Measurements from ENCODE around the gene CLEC18B. TPM values are rescaled to one million over a fixed set of nuclear protein-coding genes. Genes with fewer than 3 reads are reported as not detected.
A peak's percentile ranks its signal among the peaks of the same experiment; 100 is the strongest.
"Not testable (repeated sequence)": the region's sequence is repeated elsewhere in the genome, so short reads cannot be mapped to it uniquely, and the experiment has no call there.

CLEC18B gene
- total RNA-seq, 3 donors from 2014 or later, result 1.1 to 5.5 (median 2.0) TPM

- DNase-seq (peak in 1 of 3 donors; percentile 16), ATAC-seq (peak; percentile 59)
- no peak for TF ChIP-seq CTCF (IDR thresholded peaks at IDR 0.05)
- Histone ChIP-seq H3K9me3 (no peaks in the 10 kb centered on the region), H3K4me3 (no peak overlapping the region), H3K4me1 (ENCODE audit: low read depth) (peaks cover 14% of the 10 kb centered on the region), H3K36me3 (ENCODE audit: low read depth) (peaks cover 3% of the 10 kb centered on the region)
- intact Hi-C loops (cut with DNase I, micrococcal nuclease), result no loop called here
These were observed 28.2 kb upstream of the CLEC18B start for GRCh38 chr16:74449470-74449869.

GRCh38 chr16:74448990-74449389 is 27.7 kb upstream of the CLEC18B start:
- peak; percentile 96 for ATAC-seq
- Histone ChIP-seq H3K36me3 (ENCODE audit: low read depth) (peaks cover 3% of the 10 kb centered on the region), H3K9me3 (no peaks in the 10 kb centered on the region), H3K4me1 (ENCODE audit: low read depth) (peaks cover 14% of the 10 kb centered on the region), H3K4me3 (no peak overlapping the region)
- DNase-seq, result peak in 2 of 3 donors; percentile 37 to 61
- intact Hi-C loops (cut with DNase I, micrococcal nuclease), result no loop called here
- no peak for TF ChIP-seq CTCF (IDR thresholded peaks at IDR 0.05)

- DNase-seq (no peak), ATAC-seq (no peak)
- H3K4me1 ChIP-seq (ENCODE audit: low read depth), result peaks cover 14% of the 10 kb centered on the region
- intact Hi-C loops (cut with DNase I, micrococcal nuclease), result no loop called here
- H3K4me3 ChIP-seq, result no peak overlapping the region
- no peak for TF ChIP-seq CTCF (IDR thresholded peaks at IDR 0.05)
- no peaks in the 10 kb centered on the region for H3K36me3 ChIP-seq (ENCODE audit: low read depth)
- no peaks in the 10 kb centered on the region for H3K9me3 ChIP-seq
These were observed 26.3 kb upstream of the CLEC18B start for GRCh38 chr16:74447578-74447977.

GRCh38 chr16:74446866-74447265 is 25.6 kb upstream of the CLEC18B start:
- H3K4me3 ChIP-seq, result no peak overlapping the region
- TF ChIP-seq CTCF (IDR thresholded peaks at IDR 0.05), result no peak
- intact Hi-C loops (cut with DNase I, micrococcal nuclease), result no loop called here
- DNase-seq (no peak), ATAC-seq (no peak)
- H3K9me3 ChIP-seq, result no peaks in the 10 kb centered on the region
- no peaks in the 10 kb centered on the region for H3K36me3 ChIP-seq (ENCODE audit: low read depth)
- H3K4me1 ChIP-seq (ENCODE audit: low read depth), result peaks cover 14% of the 10 kb centered on the region

GRCh38 chr16:74443624-74444346 is 22.5 kb upstream of the CLEC18B start:
- H3K9me3 ChIP-seq; H3K36me3 ChIP-seq (ENCODE audit: low read depth); DNase-seq; intact Hi-C loops (cut with DNase I, micrococcal nuclease); H3K4me1 ChIP-seq (ENCODE audit: low read depth); ATAC-seq; H3K4me3 ChIP-seq: not testable (repeated sequence)

GRCh38 chr16:74439685-74440084 is 18.4 kb upstream of the CLEC18B start:
- Histone ChIP-seq H3K4me1 (ENCODE audit: low read depth) (no peaks in the 10 kb centered on the region), H3K9me3 (no peaks in the 10 kb centered on the region), H3K36me3 (ENCODE audit: low read depth) (no peaks in the 10 kb centered on the region), H3K4me3 (no peak overlapping the region)
- no peak for TF ChIP-seq CTCF (IDR thresholded peaks at IDR 0.05)
- intact Hi-C loops (cut with DNase I, micrococcal nuclease), result no loop called here
- DNase-seq (no peak), ATAC-seq (peak; percentile 60)

Data from mucosa of descending colon (tissue), 3 donors.